Kasumi-1 (cell line): Measurements from ENCODE around the gene ABCA6.
"Not testable (repeated sequence)": the region's sequence is repeated elsewhere in the genome, so short reads cannot be mapped to it uniquely, and the experiment has no call there.

Experiments
- DNase-seq, 2 experiments: peaks; one replicate each; lab custom pipeline; 2025; lab: John Stamatoyannopoulos, UW

ABCA6 gene, protein sequence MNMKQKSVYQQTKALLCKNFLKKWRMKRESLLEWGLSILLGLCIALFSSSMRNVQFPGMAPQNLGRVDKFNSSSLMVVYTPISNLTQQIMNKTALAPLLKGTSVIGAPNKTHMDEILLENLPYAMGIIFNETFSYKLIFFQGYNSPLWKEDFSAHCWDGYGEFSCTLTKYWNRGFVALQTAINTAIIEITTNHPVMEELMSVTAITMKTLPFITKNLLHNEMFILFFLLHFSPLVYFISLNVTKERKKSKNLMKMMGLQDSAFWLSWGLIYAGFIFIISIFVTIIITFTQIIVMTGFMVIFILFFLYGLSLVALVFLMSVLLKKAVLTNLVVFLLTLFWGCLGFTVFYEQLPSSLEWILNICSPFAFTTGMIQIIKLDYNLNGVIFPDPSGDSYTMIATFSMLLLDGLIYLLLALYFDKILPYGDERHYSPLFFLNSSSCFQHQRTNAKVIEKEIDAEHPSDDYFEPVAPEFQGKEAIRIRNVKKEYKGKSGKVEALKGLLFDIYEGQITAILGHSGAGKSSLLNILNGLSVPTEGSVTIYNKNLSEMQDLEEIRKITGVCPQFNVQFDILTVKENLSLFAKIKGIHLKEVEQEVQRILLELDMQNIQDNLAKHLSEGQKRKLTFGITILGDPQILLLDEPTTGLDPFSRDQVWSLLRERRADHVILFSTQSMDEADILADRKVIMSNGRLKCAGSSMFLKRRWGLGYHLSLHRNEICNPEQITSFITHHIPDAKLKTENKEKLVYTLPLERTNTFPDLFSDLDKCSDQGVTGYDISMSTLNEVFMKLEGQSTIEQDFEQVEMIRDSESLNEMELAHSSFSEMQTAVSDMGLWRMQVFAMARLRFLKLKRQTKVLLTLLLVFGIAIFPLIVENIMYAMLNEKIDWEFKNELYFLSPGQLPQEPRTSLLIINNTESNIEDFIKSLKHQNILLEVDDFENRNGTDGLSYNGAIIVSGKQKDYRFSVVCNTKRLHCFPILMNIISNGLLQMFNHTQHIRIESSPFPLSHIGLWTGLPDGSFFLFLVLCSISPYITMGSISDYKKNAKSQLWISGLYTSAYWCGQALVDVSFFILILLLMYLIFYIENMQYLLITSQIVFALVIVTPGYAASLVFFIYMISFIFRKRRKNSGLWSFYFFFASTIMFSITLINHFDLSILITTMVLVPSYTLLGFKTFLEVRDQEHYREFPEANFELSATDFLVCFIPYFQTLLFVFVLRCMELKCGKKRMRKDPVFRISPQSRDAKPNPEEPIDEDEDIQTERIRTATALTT (N-terminal part only)

GRCh38 chr17:69141431-69142174, at the start of gene ABCA6:
TSS of gene ABCA6 (minus strand) at chr17:69141895. CDS start at chr17:69140703, 1,192 bp downstream.
- no peak for DNase-seq

DNA sequence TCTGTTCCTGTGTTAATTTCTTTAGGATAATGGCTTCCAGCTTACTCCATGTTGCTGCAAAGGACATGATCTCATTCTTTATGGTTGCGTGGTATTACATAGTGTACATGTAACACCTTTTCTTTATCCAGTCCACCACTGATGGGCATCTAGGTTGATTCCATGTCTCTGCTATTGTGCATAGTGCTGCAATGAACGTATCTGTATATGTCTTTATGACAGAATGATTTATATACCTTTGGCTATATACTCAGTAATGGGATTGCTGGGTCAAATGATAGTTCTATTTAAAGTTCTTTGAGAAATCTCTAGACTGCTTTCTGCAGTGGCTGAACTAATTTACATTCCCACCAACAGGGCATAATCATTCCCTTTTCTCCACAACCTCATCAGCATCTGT, 47.1 kb upstream of the ABCA6 start:
- no peak for DNase-seq

DNA sequence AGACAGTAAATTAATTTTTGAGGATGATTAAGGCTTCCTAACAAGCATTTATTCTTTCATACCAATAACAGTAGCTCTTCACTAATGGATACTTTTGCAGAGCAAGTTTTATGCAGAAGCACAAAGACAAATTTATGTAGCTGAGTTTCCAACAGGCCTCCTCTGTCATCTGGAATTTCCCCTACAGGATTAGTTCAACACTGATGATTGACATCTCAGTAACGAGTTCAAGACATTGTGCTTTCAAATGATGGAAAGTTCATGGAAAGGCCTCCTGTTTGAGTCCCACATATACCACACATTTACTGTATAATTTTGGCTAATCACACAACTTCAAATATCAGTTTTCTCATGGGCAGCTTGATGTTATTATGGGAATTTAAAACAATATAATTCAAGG, 46.4 kb upstream of the ABCA6 start:
- DNase-seq: no peak

DNA sequence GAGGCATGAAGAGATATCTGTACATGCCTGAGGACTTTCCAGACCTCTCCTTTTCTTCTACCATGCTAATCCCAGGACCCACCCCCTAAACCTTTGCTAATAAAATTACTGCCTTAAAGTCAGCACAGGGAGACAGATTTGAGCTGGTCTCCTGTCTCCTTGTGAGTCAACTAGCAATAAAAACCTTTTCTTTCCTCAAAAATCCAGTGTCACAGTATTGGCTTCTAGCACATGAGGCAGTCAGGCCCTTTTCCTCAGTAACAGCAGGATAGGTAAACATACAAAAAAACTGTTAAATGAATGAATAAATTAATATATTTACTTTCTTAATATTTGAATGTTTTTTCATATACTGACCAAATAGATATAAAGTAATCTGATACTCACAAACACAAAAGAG, 45.6 kb upstream of the ABCA6 start:
- DNase-seq: no peak

GRCh38 chr17:69179227-69179952, 37.7 kb upstream of the ABCA6 start:
- DNase-seq: no peak

GRCh38 chr17:69176457-69176795, 34.7 kb upstream of the ABCA6 start:
- no peak for DNase-seq

GRCh38 chr17:69175625-69176456, 34.1 kb upstream of the ABCA6 start:
- DNase-seq: no peak

GRCh38 chr17:69175262-69175624, 33.5 kb upstream of the ABCA6 start:
- no peak for DNase-seq

GRCh38 chr17:69173118-69173517, 31.4 kb upstream of the ABCA6 start:
- no peak for DNase-seq

DNA sequence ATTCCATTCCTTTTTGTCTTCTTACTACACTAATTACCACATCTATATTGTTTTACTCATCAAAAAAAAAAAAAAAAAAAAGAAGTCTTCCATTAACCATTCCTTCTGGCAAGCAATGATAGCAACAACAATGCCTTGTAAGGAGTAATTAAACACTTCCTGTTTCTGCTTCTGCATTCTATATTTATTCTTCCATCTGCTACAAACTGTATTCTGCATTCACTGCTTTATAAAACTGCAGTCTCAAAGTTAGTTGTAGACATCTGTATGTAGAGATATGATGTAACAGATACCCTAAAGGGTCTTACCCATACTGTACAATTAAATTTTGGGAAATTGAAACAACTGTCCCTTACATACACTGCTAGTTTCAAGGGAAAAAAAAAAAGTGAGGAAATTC, 28.7 kb upstream of the ABCA6 start:
- DNase-seq: peak in 1 of 2 experiments; percentile 28

DNA sequence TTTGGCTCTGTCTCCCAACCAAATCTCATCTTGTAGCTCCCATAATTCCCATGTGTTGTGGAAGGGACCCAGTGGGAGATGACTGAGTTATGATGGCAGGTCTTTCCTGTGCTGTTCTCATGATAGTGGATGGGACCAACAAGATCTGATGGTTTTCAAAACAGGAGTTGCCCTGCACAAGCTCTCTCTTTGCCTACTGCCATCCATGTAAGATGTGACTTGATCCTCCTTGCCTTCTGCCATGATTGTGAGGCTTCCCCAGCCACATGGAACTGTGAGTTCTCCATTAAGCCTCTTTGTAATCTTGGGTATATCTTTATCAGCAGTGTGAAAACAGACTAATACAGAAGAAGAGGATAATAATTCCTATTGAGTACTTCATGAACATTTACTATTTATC, 26.9 kb upstream of the ABCA6 start:
- not testable (repeated sequence) for DNase-seq

DNA sequence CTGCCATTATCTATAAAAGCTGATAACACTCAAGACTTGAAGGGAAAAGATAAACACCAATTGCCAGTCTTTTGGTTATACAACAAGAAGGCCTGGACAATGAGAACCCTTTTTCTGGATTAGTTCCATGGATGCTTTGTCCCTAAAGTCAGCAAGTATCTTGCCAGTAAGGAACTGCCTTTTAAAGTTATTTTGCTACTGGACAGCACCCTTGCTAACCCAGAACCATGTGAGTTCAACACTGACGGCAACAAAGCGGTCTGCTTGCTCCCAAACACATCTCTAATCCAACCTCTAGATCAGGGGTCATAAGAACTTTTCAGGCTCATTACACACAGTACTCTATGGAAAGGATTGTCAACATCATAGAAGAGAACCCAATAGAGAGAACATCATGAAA, 25.3 kb upstream of the ABCA6 start:
- no peak for DNase-seq

GRCh38 chr17:69164206-69164605, 22.5 kb upstream of the ABCA6 start:
- no peak for DNase-seq

GRCh38 chr17:69159418-69159817, 17.7 kb upstream of the ABCA6 start:
- no peak for DNase-seq

DNA sequence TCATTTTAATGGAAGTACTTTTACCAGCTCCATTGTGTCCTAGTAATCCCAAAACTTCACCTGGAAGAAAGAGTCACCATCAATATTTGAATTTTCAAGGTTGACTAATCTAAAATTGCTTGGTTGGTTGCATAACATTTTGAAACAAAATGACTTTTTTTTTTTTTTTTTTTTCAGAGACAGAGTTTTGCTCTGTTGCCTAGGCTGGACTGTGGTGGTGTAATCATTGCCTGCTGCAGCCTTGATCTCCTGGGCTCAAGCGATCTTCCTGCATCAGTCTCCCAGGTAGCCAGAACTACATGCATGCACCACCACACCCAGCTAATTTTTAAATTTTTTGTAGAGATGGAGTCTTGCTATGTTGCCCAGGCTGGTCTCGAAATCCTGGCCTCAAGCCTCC, 12.6 kb upstream of the ABCA6 start:
- DNase-seq: no peak

DNA sequence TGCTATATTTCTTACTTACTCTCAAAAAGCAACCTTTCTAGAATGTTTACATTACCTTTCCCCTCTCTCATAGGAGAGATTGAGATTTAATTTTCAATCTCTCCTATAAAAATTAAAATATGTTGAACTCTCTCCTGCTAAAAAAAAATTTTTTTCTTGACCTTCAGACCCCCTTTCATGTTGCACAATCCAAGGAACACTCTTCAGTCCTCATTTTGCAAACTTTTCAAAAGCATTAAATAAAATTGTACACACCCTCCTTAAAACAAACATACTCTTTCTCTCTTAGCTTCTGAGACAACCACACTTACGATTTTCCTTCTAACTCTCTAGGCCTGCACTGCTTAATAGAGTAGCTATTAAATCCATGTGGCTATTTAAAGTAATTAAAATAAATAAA, 8.6 kb upstream of the ABCA6 start:
- no peak for DNase-seq

- DNase-seq: no peak
Measured at GRCh38 chr17:69147460-69147859, 5.8 kb upstream of the ABCA6 start.

- no peak for DNase-seq
Measured at GRCh38 chr17:69144331-69145255, 2.9 kb upstream of the ABCA6 start.

DNA sequence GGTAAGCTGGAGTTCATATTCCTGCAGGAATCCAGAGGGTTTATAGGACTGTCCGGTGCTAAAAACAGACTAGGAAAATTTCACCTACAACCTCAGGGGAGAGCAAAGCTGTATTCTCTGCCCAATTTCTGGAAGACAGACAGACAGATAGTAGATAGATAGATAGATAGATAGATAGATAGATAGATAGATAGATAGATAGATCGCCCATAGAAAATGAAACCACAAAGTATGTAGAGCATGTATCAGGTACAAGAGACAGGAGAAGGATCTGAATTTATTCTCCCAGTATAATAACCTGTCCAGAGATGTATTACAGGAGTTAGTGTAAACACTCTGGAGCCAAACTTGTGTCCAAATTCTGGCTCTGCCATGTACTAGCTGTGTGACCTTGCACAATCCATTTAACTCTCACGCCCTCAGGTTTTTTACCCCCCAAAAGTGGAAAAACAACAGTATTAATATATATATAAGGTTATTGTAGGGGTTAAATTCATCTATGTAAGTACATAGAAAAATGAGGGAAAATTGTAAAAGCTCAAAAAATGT, 2.1 kb upstream of the ABCA6 start:
- DNase-seq: no peak
